Endometrial microvascular endothelial cells (primary cell): ENCODE results near the gene B4GALT5. TPM values are rescaled to one million over a fixed set of nuclear protein-coding genes. Genes with fewer than 3 reads are reported as not detected.

Experiments used
- in situ Hi-C: cut with HindIII; loops from 2 replicates; pipeline ENCODE4 v1.10.0; 2017; ENCODE audit warnings: low sequenced_read_pairs, low pct_unique_long_range_greater_than_20kb; ENCODE audit errors: inconsistent ontology term
- total RNA-seq: library from RNA; depleted of rRNA; stranded (reverse); fragments of >200 nt; gene quantifications from one replicate; pipeline ENCODE4 v1.2.3, GENCODE V29; 2015; ENCODE audit errors: inconsistent ontology term

B4GALT5 gene
- total RNA-seq, 1 donor from 2014 or later = 30.7 TPM

DNA sequence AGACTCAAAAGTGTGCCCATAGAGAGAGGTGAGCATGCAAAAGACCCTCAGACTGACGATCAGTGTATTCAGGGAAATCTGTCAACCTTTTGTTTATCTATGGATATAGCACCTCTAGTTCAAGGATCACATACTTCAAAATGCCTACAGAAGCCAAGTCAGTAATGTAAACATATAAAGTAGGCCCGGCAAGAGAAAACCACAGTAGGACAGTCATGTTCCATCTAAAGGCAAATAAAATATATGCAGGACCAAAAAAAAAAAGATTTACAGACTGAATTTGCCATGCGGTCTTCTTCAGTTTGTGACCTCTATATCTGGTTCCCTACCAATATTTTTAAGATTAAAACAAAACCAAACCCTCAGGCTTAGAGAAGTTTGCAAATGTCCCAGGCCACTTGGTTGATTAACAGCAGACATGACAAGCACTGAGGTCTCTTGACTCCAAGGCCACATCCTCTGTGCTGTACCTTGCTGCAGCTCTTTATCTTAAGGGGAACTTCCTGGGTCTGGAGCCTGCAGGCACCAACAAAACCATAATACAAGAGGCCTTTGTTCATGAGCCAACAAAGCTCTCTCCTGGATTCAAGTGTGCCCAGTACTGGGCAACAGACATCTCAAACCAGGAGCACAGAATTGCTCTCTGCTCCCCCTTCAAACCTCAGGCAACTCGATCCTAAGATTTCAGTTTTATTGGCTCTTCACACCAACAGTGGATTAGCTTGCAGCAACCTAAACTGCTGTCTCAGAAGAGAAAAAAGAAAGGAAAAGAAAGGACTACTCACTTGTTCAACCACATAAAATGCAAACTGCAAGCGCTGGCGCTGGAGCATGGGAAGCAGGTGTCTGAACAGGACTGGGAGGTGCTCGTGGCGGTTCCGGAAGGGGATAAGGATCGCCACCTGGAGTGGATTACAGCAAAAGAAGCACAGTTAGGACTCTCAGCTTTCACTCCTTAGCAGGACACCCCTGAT lies 71.7 kb downstream of the B4GALT5 start:
- in situ Hi-C loops = loop anchor here (25.0 kb wide), 1 partner anchor 195 kb away; no protein-coding TSS in a partner anchor

DNA sequence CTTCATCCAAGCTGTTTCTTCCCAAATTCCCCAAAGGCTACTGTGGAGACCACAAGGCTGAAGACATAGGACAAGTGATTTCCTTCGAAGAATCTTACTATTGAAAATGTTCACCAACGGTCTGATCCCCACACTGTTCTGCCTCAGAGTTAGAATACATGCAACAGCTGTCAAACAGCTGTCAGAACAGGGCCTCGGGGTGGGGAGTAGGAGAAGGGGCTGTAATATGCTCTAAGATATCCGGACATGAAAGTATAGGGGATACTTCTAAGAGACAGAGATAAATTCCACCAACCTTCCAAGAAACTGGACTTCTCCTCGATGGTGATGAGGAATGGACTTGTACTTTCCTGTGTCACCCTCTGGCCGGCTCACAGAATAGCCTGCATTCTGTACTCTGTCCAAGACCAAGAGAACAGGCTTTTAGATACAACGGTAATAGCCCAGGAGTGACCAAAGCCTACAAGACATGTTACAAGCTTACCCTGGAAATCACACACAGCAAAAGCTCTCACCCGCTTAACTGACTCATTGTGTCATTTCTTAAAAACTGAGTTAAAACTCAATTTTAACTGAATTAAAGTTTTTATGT lies 76.5 kb downstream of the B4GALT5 start:
- in situ Hi-C loops = loop anchor here (25.0 kb wide), 1 partner anchor 200 kb away; no protein-coding TSS in a partner anchor

DNA sequence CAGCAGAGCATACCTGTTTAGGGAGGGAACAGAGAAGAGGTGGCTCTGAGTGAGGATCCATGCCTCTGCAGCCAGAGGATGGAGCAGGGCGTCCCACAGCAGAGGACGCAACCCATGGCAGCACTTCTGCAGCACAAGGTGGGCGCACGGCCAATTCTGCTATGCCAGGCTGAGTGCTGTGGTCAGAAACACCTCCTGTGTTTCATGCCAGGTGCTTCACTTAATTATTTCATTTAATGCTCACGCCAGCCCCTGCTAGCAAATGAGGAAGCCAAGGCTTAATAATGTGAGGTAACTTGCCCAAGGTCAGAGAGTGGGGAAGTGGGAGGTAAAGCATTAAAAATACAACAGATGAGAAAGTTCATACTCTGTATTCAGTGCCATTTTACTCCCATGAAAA lies 77.2 kb downstream of the B4GALT5 start:
- in situ Hi-C loops = loop anchor here (25.0 kb wide), 1 partner anchor 201 kb away; no protein-coding TSS in a partner anchor

GRCh38 chr20:49635866-49636265 lies 77.8 kb downstream of the B4GALT5 start:
- in situ Hi-C loops = loop anchor here (25.0 kb wide), 1 partner anchor 201 kb away; no protein-coding TSS in a partner anchor

- in situ Hi-C loops = loop anchor here (25.0 kb wide), 1 partner anchor 202 kb away; no protein-coding TSS in a partner anchor
Measured at GRCh38 chr20:49635166-49635565, 78.5 kb downstream of the B4GALT5 start.

DNA sequence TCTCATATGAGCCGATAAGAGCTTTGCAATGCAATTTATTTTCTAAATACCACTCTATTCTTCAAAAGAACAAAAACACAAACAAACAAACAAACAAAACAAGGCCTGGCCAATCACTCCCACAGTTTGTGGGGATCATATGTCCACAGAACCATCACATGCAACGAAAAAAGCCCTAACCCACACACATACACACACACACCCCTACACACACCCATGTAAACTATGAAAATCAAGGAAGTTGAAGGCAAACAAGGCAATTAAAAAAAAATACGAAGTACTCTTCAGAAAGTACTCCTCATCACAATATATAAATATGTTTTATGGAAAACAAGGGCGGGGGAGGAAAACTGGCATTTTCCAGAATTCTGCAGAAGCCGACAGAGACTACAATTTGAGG lies 79.6 kb downstream of the B4GALT5 start:
- in situ Hi-C loops = loop anchor here (25.0 kb wide), 1 partner anchor 203 kb away; no protein-coding TSS in a partner anchor

GRCh38 chr20:49633643-49634042 lies 80.0 kb downstream of the B4GALT5 start:
- in situ Hi-C loops = loop anchor here (25.0 kb wide), 1 partner anchor 204 kb away; no protein-coding TSS in a partner anchor

GRCh38 chr20:49633023-49633422 lies 80.7 kb downstream of the B4GALT5 start:
- in situ Hi-C loops = loop anchor here (25.0 kb wide), 1 partner anchor 204 kb away; no protein-coding TSS in a partner anchor

DNA sequence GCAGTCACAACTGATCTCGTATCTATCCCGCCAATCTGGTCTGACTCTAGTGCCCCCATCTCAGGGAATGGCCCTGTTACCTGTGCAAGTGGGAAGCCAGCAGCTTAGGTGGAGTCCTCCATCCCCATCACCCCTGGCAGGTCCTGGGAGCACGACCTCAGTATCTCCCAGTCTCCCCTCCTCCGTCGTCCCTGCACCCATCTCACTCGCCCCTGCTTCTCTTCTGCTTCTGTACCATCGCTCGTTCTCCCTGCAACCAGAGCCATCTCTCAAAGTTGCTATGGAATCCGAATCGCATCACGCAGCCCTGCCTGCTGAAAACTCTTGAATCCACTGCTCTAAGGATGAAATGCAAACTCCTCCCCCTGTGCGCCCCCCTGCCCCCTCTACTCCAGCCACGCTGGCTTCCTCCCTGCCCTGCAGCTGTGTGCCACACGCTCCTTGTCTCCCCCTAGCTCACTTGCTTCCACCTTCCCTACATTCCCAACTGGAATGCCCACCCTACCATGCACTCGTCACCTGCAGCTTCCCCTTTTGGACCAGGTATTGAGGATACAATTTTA lies 81.7 kb downstream of the B4GALT5 start:
- in situ Hi-C loops = loop anchor here (25.0 kb wide), 1 partner anchor 205 kb away; no protein-coding TSS in a partner anchor

DNA sequence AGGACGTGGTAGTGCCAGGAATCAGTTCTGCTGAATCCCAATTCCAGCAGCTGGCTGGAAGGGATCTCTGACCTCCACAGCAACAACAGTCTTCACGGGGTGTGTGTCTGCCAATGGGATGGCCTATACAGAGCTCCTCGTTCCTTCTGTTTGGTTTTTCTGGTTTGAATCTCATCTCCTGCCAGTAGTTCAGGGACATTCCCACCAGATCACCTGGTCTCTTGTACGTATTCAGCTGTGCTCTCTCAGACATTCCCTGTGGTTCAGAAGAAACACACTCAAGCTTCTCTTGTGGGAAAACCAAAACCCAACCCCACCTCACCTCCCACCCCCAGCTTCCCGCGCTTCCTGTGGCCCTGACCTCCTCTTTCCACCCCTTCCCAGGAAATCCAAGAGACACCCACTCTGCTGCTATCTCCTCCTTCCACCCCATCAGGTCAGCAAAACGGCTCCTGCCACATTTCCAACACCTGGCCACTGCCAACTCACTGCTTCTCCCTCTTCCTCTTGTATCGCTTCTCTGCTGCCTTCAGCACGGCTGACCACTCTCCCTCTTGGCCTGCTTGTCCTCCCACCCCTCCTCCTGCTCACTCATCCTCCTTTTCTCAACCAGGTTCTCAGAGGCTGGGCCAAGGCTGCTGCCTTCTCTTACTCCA lies 82.5 kb downstream of the B4GALT5 start:
- in situ Hi-C loops = loop anchor here (25.0 kb wide), 1 partner anchor 206 kb away; no protein-coding TSS in a partner anchor

GRCh38 chr20:49630396-49630951 lies 83.2 kb downstream of the B4GALT5 start:
- in situ Hi-C loops = loop anchor here (25.0 kb wide), 1 partner anchor 207 kb away; no protein-coding TSS in a partner anchor

- in situ Hi-C loops = loop anchor here (25.0 kb wide), 1 partner anchor 208 kb away; no protein-coding TSS in a partner anchor
Measured at GRCh38 chr20:49629606-49630005, 84.1 kb downstream of the B4GALT5 start.

DNA sequence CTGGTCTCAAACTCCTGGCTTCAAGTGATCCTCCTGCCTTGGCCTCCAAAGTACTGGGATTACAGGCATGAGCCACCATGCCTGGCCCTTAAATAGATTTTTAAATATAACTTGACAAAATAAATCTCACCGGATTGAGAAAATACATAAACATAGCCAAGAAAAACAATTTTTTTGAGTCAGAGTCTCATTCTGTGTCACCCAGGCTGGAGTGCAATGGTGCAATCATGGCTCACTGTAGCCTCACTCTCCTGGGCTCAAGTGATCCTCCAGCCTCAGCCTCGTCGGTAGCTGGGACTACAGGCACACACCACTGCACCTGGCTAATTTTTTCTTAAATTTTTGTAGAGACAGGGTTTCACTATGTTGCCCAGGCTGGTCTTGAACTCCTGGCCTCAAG lies 85.4 kb downstream of the B4GALT5 start:
- in situ Hi-C loops = loop anchor here (25.0 kb wide), 1 partner anchor 209 kb away; no protein-coding TSS in a partner anchor

- in situ Hi-C loops = loop anchor here (25.0 kb wide), 1 partner anchor 210 kb away; no protein-coding TSS in a partner anchor
Measured at GRCh38 chr20:49627329-49627761, 86.3 kb downstream of the B4GALT5 start.

DNA sequence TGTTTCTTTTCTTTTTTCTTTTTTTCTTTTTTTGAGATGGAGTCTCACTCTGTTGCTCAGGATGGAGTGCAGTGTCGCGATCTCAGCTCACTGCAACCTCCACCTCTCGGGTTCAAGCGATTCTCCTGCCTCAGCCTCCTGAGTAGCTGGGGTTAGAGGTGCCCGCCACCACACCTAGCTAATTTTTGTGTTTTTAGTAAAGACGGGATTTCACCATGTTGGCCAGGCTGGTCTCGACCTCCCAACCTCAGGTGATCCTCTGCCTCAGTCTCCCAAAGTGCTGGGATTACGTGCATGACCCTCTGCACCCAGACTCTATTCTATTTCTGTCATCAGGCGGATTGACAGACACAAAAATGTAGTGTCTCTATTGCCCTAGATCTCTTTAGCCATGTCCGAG lies 88.7 kb downstream of the B4GALT5 start:
- in situ Hi-C loops = loop anchor here (25.0 kb wide), 1 partner anchor 212 kb away; no protein-coding TSS in a partner anchor

- in situ Hi-C loops = no loop called here
Measured at GRCh38 chr20:49624317-49624716, 89.4 kb downstream of the B4GALT5 start.

DNA sequence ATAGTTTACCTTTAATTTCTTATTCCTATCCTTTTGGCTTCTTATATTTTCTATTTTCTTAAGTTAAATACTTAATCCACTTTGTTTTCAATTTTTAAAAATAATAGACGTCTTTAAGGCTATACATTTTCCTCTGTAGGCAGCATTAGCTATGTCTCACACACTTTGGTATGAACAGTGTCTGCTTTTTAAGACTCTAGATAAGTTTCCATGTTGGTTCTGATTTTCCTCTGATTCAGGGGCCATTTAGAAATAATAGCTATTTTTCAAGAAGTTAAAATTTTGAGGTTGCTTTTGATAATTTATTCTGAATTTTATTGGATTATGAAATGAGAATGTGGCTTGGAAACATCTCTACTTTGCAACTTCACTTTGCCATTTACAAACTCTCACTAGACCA lies 91.4 kb downstream of the B4GALT5 start:
- in situ Hi-C loops = no loop called here
